ENCODE results near the gene RHOF. TPM values are rescaled to one million over a fixed set of nuclear protein-coding genes. Genes with fewer than 3 reads are reported as not detected.

Gene RHOF
- total and polyA plus RNA-seq, 2 of the 13 experiments (the other 11 are each of a cell fraction or from before 2014, with no cell fraction given): 14.6 to 32.2 TPM

- TF ChIP-seq NFAT5 (CRISPR knock-in tag; IDR thresholded peaks at IDR 0.05): no peak
- TF ChIP-seq ZNF33A (CRISPR knock-in tag; IDR thresholded peaks at IDR 0.05; ENCODE audit: borderline replicate concordance): no peak
- TF ChIP-seq CCDC6 (CRISPR knock-in tag; IDR thresholded peaks at IDR 0.05): no peak
- no peak for TF ChIP-seq ZNF772 (CRISPR knock-in tag; IDR thresholded peaks at IDR 0.05)
- peak; percentile 60; the same call in 1 of the 2 replicates for TF ChIP-seq CEBPB (IDR thresholded peaks at IDR 0.05; ENCODE audit: borderline replicate concordance, low read depth, low read length)
- no peak for TF ChIP-seq ZNF790 (CRISPR knock-in tag; IDR thresholded peaks at IDR 0.05; ENCODE audit: borderline replicate concordance)
- no peak for TF ChIP-seq ZNF451 (CRISPR knock-in tag; IDR thresholded peaks at IDR 0.05)
- TF ChIP-seq HMG20A (CRISPR knock-in tag; IDR thresholded peaks at IDR 0.05; ENCODE audit: borderline replicate concordance): 0 out of 2 replicates have a peak, but pooled peaks have one; percentile 18
- no peak for TF ChIP-seq ZNF607 (CRISPR knock-in tag; IDR thresholded peaks at IDR 0.05; ENCODE audit: borderline replicate concordance)
- no peak for TF ChIP-seq CREM (IDR thresholded peaks at IDR 0.05)
- TF ChIP-seq CREM (CRISPR knock-in tag; IDR thresholded peaks at IDR 0.05): no peak
- TF ChIP-seq ZNF883 (CRISPR knock-in tag; IDR thresholded peaks at IDR 0.05; ENCODE audit: not compliant biosample characterization): no peak
- no peak for TF ChIP-seq NFIB (CRISPR knock-in tag; IDR thresholded peaks at IDR 0.05; ENCODE audit: borderline replicate concordance)
- TF ChIP-seq BATF2 (CRISPR knock-in tag; IDR thresholded peaks at IDR 0.05): 0 out of 2 replicates have a peak, but pooled peaks have one; percentile 56
- TF ChIP-seq AHR (CRISPR knock-in tag; IDR thresholded peaks at IDR 0.05): no peak
- TF ChIP-seq ZNF296 (CRISPR knock-in tag; conservative IDR thresholded peaks at IDR 0.05): no peak
- peak; percentile 30; the same call in 1 of the 2 replicates for TF ChIP-seq GATAD2A (CRISPR knock-in tag; IDR thresholded peaks at IDR 0.05)
- no peak for TF ChIP-seq ZNF776 (CRISPR knock-in tag; IDR thresholded peaks at IDR 0.05)
- peak; percentile 26; the same call in 1 of the 2 replicates for TF ChIP-seq ZNF687 (CRISPR knock-in tag; IDR thresholded peaks at IDR 0.05)
- TF ChIP-seq ZNF619 (CRISPR knock-in tag; IDR thresholded peaks at IDR 0.05): no peak
Observed at GRCh38 chr12:121781998-121782979, 11.2 kb downstream of the RHOF start (continued).

Measured in HepG2 (cell line).